CD1c-positive myeloid dendritic cell (primary cell): ENCODE data around the gene HOXC9.

ENCODE experiments used
- DNase-seq: peaks from one replicate; pipeline ENCODE4 v3.0.0-alpha.2; 2016; ENCODE audit errors: extremely low spot score

Gene HOXC9

DNA sequence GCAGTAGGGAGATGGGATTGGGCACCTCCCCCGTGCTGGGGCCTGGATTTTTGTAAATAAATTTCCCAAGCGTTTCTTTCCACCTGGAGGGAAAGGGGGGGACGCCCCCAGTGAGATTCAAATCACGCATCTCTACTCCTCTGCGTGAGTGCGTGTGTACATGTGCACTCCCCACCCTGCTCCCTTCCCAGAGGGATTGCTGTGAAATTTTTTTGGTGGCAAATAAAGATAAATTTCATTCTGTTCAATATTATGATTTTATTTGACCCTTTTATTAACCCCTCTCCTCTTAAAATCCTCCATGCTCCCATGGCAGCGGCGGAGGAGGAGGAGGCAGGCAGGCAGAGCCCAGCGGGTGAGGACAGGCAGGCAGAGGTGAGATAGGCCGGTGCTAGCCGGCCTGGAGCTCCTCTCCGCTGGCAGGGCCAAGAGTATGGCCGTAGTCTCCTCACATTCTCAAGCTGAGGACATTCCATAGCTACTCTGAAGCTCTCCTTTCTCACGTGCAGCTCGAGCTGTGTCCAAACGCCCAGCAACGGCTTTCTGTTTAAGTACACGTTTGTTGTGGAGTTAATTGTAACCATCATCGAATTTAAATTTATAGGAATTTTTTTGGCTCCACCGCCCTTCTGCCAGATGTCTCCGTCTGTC lies 23.7 kb upstream of the HOXC9 start:
- no peak for DNase-seq

DNA sequence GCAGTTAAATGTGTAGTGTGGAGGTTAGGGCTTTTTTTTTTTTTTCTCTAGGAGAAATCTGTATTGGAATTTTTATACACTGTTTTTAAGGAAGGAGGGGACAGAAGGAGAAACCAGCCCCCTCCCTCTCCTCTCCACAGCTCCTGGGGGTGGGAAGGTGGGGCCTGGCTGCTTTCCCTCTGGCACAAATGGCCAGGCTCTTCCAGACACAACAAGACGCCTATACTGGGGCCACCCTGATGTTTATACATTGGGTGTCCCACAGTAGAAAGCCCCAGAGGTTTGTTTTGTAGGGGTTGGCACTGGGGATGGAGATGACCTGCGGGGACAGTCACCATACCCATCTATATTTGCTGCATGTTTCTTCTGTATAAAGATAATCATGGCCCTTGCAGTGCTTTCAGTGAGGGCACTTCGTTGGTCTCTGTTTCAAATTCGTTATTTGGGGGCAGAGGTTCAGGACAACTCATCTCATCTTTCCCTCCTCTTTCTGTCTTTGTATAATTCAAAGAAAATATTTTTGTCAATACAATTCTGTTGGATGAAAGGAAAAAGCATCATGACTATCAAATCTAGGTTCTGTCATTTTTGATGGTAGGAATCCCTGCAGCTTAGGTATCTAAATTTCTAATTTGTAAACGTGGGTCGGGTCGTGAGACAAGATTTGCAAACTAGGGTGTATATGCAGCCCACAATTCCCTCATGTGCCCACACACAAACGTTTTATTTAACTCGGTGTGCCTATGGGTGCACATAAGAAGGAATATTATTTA lies 23.0 kb upstream of the HOXC9 start:
- DNase-seq, result no peak

DNA sequence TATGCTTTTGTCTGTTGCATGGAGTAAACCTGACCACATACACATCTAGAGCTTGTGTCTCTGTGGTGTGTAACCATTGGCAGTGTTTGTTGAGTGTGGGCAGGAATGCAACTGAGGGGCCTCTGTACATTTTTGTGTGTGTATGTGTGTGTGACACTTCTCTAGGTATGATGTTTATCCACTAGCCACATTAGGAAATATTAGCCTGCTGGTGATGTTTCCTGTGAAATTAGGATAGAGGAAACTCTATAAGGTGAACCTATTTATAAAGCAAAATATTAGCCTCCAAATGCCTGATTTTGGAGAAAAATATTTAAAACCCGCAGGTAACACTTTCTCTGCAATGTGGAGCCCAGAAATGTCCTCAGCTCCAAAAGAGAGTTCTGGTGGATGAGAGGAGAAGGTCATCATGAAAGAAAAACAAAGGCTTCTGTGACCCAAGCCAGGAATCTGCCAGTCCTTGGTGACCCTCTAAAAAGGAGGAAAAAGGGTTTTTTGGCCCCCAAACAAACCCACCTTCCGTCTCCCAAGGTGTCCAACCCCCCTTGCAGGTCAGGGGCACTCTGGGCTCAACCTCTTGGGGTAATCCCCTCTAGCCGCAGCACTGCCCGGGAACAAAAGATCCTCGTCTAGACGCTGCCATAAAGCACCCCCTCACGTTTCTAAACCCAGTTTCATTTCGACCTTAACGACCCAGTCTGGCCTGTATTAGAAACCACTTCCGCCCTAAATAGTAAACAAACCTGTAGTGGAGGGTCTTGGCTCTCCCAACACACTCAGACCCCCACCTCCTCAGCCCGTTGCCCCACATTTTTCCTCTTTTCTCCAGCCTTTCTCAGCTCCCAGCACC lies 22.1 kb upstream of the HOXC9 start:
- no peak for DNase-seq

DNA sequence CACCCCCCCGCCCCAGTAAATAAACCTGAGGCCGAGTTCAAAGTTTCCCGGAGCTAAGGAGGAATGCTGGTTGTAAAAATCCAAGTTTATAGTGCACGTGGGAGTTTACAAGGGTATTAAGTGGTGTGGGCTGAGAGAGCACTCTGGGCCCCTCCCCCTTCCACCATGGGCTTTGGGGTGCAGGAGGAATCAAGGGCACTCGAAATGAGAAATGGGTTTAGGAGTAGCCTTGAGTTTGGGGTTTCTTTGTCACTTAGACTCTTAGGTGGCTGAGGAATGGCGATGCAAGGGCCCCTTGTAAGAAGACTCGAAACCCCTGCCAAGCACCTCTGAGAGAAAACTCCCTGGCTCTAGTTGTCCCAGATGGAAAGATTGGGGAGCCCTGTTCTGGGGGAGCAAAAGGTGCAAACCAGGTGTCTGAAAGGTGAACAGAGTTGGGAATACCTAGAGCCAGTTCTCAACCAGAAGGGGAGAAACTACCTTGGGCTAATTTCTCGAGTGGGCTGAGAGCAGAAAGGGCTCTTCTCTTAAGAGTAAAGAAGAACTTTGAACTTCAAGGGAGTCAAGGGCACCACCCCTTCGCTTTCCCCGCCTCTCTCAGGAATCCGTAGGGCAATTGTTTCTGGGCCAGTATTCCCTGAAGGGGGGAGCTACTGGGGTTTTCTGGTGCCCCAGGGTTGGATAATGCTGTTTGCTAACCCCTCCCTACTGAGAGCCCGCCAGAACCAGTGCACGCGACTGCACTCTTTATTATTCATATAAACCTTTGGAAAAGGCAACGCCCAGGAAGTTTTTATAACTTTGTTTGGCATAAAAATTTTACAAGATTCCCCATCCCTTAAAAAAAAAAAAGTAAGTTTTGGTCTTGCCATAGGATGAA lies 21.2 kb upstream of the HOXC9 start:
- DNase-seq, result no peak

DNA sequence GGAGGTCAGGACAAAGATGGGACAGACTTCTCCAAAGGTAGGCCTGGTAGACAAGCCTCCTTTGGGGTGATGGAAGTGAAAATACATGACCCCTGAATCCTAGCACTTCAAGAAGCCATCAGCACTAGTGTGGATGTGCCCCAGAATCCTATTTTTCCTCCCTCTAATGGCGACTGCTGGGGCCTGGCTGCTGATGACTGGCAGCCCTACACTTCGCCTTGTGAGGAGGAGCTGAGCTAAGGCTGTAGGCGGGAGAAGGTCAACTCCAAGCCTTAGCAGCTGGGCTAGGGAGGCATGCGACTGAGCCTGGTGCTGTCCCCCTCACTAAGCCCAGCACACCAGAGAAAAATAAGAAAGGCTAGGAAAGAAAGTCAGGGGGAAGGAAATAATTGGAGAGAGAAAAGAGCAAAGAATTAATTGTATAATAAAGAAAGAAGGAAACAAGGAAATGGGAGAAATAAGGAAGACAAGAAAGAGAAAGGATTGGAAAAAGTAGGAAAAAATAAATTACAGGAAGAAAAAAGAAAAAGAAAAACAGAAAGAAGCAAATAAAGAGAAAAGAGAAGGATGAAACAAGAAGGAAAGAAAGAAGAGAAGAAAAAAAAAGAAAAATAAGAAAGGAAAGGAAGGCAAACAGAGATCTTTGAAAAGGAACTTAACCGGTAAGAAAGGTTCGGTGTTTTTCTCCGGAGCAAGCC lies 19.7 kb upstream of the HOXC9 start:
- no peak for DNase-seq

DNA sequence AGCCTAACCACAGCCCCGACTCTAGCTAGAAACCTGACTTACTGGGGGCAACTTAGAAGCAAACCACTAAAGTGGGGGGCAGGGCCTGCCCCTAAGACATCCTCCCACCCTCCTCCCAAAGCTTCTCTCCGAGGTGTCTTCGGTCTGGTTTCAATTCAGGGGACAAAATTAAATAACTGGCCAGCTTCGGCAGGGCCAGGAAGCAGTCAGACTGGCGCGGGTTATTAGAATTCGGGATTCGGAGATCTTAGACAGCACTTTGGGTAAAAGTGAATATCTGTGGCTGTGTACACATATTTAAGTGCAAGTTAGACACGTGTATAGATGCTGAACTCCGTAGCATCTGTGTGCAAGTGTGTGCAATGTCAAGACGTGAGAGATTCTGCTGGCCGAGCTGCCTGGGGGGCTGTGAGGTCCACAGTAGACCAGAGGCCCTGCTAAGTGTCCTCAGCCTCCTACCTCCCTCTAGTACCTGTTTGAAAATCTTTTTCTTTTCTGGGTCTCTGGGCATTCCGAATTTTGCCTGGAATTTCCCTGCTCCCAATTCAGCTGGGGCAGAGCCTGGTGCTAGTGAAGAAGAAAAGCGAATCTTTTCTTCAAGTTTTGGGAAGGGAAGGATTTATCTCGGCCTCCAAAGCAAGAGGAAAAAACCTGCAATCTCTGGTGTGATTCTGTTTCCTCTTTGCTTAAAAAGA lies 19.0 kb upstream of the HOXC9 start:
- no peak for DNase-seq

DNA sequence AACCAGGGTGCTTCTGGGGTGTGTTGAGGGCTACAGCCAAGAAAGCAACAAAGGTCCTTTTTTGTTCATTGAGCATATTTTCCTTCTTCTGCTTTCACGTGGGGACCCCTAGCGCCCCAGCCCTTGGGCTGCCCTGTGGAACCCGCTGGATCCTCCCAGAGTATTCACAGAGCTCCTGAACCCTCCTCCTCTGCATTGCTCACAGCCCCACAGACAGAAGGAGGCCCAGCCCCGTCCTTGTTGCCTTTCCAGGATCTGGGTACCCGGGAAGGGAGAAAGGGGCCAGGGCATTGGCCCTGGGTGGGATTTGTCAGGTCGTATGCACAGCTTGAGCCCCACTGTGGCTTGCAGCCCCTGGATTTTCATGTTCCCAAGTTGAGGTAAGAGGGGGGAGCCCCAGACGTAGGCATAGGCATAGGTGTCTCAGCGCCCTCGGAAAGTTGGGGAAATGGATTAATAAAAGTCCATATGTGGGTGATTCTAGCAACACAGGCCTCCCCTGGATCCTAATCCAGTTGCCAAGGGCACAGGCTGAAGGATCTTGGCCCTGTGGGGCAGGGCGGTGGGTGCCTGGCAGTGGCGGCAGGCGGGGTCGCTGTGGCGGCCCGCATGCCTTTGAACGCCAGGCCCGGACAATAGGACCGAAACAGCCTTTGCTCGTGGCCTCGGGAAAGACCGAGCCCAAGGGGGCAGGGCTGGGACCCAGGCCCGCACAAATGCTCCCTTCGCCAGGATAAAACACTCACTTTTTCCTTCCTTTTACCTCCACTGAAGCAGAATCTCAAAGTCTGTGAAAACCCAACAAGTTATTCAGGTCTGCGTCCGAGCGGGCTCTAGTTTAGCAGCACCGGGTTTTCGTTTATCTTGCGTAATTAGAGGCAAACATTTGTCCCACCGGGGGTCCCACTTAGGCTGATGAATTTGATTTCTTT lies 18.1 kb upstream of the HOXC9 start:
- DNase-seq, result no peak

DNA sequence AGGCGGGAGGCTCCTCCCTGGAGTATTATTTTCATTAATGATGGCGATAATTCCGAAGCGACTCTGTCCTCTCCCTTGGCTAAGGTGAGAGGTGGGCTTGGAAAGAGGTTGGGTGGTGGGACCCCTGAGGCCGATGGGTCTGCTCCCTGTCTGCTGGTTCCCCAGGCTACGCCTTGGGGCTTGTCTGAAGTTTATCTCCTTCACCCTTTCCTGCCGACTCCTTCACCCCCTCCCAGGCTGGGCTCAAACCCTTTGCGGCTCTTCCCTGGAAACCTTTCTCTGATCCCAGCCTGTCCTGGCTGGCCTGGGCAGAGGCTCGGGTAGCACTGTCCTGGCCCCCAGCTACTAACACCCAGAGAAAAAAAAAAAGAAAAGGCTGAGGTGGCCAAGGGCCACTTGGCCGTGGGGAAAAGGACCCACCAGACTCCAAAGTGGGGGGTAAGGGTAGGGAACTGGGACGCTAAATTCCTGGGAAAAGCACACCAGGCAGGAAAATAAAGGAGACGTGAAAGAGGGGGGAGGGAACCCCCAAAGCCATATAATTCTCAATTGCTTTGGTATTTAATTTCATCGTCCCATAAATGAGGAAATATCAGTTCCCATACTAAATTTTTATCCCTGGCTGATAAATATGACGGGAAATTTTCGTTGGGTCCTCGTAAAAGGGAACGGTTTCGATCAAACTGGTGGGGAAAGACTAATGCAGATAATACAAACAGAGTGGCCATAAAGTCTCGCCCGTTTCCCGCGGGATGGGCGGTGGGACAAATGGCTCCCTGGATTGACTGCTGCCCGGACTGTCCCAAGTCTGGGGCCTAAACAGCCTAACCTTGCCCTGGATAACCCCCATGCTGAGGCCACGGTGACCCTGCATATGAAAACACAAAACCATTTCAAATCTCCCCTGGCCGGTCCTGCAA lies 17.1 kb upstream of the HOXC9 start:
- DNase-seq, result no peak

DNA sequence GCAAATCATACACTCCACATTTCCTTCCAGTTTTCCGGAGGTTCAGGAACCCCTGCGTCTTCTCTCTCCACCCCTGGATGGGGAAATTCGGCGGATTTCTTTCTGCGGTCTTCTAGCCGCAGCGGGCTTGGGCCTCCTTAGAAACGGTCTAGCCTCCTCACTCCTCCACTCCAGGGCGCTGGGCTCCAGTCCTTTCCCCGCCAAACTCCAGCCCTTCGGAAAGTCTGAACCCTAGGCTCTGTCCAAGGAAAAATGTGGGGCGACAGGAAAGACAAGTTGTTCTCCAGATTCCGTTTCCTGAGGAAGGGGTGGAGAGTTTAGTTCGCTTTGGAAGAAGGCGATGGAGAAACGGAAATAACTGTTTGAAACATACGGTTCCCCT lies 16.4 kb upstream of the HOXC9 start:
- DNase-seq, result no peak

DNA sequence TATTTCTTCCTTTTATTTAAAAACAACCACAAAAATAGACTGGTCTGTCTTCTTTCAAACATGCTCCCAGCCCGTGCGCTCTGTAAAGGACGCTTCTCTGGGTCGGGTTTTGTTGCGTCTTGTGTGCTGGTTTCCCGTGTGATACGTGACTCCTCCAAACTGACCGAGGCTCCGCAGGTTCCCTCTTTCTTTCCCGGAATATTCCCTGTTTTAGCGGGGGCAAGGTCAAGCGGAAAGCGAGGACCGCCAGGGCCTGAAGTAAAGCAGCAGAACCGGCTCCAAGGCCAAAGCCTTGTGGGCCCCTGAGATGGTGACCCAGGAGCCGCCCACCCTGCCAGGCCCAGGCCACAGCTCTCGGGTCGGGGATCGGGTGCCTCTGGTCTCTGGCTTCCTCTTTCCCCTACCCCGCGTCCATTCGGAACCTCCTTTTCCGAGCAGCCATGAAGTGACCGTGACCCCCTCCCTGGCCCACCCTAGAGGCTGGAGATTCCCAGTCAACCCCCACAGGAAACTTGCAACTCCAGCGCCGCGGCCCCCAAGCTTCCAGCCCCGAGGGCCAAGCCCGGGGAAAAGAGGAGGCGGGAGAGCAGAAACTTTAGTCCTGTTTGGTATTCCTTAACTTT lies 15.9 kb upstream of the HOXC9 start:
- DNase-seq, result no peak

DNA sequence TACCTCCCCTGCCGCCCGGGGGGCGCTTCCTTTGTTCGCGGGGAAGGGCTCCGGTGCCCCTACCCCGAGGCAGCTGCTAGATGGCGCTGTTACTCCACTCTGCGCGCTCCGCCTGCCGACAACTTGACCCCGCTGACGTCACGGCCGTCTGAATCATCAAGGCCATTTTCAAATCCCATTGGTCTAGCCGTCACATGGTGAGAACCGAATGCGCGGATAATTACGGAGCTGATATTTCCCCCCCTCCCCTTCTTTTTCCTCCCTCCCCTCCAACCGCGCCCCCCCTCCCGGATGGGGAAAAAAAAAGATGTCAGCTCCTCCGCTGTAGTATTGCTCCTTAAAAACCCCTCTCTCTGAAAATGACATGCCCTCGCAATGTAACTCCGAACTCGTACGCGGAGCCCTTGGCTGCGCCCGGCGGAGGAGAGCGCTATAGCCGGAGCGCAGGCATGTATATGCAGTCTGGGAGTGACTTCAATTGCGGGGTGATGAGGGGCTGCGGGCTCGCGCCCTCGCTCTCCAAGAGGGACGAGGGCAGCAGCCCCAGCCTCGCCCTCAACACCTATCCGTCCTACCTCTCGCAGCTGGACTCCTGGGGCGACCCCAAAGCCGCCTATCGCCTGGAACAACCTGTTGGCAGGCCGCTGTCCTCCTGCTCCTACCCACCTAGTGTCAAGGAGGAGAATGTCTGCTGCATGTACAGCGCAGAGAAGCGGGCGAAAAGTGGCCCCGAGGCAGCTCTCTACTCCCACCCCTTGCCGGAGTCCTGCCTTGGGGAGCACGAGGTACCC lies 14.9 kb upstream of the HOXC9 start, which contains the start of gene HOXC10:
TSS of gene HOXC10 (plus strand) at position 246 of the 791 bp plus-strand sequence. CDS start at position 360, 114 bp downstream.
- DNase-seq, result peak; percentile 78

DNA sequence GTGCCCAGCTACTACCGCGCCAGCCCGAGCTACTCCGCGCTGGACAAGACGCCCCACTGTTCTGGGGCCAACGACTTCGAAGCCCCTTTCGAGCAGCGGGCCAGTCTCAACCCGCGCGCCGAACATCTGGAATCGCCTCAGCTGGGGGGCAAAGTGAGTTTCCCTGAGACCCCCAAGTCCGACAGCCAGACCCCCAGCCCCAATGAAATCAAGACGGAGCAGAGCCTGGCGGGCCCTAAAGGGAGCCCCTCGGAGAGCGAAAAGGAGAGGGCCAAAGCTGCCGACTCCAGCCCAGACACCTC lies 14.3 kb upstream of the HOXC9 start:
- DNase-seq, result no peak

DNA sequence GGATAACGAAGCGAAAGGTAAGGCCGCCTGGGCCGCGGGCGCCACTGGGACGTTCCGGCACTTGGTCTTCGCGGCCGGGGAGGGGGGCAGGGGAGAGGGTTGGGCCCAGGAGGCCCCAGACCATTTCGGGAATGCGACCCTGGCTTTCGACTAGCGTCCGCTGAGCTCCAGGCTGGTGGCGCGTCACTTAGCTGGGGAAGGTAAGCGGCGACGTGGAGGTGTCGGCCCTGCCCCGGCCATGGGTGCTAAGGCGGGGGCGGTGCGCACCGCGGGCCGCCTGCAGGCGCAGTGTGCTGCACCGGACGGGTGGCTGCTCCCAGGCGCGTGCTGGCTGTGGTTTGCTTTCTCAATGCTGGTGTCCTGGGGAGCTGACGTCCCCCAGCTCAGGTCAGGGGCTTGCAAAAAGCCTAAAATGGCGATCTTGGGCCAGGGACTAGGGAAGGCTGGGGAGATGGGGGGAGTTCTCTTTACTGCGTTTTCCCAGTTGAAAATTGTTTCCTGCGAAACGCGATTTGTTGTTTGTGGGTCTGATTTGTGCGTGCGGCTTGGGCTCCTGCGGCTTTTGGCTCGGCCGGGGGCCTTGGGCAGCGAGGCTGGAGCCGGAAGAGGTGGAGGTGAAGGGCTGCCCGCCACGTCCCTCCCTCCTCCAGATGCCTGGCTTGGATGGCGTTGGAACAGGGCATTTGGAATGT lies 13.8 kb upstream of the HOXC9 start:
- DNase-seq, result no peak

DNA sequence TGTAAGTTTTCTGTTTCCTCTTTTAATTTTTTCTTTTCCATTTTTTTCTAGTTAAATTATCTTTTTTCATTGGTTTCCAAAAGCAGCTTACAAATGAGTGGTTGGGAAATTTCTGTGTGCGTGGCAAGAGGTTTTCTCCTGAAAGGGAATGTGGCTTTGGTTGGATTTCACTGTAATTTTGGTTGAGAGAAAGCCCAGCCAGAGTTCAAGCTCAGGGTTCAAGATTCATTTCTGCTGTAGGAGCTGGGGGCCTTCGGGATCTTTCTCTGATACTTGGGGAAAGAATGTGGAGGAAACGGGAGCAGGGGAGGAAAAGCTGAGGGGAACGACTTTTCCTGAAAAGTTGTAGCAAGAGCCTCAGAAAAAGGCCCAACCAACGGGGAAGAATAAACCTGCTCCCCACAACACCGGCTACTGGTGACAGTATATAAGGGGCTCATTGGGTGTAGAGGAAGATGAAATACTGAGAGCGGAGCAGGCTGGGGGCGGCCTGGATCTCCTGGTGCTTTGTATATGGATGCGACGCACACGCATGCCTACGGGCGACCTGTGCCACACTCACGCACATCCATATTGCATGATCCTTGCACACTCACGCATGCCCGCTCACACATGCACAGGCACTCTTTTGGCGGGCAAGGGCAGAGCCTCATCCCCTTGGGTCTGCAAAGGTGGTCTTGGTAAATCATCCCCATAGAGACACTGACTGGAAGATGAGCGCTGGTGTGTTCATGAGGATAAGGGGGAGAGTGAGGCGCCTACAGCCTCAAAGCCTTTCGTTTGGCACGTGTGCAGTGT lies 13.1 kb upstream of the HOXC9 start:
- no peak for DNase-seq

DNA sequence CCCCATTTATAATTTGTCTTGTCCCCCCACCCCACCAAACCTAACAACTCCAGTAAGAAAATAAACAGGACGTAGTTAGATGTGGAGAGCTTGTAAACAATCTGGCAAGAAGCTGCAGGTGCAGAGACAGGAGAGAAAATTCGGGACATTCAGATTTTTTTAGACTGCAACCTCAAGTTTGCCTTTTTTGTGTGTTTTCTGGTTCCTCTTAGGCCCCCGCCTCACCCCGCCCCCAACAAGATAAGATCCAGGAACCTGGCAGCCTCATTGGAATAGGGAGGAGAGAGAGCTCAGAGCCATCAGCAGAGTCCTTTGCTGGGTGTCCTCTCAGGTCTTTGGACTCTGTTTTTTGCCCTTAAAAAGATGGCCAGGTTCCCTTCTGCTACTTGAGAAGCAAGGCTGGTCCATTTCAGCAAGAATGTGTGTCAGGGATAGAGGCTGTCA lies 12.2 kb upstream of the HOXC9 start:
- no peak for DNase-seq
